ENCODE results near the gene ACER3.
"Not testable (repeated sequence)": the region's sequence is repeated elsewhere in the genome, so short reads cannot be mapped to it uniquely, and the experiment has no call there.

Gene ACER3

DNA sequence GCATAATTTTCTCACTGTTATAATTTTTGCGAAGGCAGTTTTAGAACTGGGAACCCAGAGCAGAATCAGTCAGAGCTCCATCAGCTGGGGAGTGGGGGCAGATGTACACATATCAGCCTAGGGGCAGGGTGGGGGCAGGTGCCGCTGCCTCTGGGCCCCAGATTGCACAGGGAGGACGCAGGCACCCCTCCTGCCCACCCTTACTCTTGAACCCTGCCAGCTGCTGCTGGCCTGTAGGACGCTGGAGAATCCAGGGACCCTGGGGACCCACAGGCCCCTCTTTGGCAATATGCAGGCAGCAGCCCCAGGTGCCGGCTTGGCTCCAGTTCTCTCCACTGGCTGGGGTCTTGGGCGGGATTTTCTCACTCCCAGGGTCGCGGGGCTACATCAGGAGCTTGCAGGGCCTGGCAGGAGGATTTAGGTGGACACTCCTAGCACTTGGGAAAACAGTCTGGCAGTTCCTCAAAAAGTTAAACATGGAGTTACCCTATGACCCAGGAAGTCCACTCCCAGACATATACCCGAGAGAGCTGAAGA, 197.3 kb downstream of the ACER3 start:
- DNase-seq (ENCODE audit: low read depth in 2 of 2) = no peak

DNA sequence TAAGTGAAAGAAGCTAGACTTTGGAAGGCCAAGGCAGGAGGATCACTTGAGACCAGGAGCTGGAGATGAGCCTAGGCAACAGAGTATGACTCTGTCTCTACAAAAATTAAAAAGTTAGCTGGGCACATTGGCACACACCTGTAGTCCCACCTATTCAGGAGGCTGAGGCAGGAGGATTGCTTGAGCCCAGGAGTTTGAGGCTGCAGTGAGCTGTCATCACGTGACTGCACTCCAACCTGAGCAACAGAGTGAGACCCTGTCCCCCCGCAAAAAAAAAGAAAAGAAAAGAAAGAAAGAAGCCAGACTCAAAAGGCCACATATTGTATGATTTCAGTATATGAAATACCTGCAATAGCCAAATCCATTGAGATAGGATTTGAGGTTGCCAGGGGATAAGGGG, 198.2 kb downstream of the ACER3 start:
- DNase-seq (ENCODE audit: low read depth in 2 of 2) = no peak

- no peak for DNase-seq (ENCODE audit: low read depth in 2 of 2)
Measured at GRCh38 chr11:77059806-77060205, 199.1 kb downstream of the ACER3 start.

DNA sequence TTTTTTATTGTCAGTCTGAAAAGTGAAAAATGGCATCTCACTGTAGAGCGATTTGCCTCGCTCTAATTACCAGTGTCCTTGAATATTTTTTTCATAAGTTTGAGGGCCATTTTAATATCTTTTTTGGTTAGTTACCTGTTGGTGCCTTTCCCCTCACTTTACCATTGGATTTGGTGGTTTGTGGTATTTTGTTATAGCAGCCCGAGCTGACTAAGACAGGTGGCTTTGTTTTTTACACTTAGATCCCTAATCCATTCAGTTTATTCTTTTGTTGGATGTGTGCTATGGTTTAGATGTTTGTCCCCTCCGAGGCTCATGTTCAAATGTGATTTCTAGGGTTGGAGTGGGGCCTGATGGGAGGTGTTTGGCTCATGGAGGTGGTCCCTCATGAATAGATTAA, 199.5 kb downstream of the ACER3 start:
- DNase-seq (ENCODE audit: low read depth in 2 of 2) = no peak

DNA sequence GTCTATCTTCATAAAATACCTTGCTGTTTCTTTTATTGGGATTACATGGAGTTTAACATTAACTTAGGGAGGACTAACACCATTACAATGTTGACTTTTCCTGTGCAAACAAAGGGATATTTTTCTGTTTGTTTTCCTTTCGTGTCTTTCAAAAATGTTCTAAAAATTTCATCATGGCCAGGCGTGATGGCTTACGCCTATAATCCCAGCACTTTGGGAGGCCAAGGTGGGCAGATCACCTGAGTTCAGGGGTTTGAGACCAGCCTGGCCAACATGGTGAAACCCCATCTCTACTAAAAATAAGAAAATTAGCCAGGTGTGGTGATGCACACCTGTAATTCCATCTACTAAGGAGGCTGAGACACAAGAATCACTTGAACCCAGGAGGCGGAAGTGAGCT, 200.5 kb downstream of the ACER3 start:
- DNase-seq (ENCODE audit: low read depth in 2 of 2) = not testable (repeated sequence)

DNA sequence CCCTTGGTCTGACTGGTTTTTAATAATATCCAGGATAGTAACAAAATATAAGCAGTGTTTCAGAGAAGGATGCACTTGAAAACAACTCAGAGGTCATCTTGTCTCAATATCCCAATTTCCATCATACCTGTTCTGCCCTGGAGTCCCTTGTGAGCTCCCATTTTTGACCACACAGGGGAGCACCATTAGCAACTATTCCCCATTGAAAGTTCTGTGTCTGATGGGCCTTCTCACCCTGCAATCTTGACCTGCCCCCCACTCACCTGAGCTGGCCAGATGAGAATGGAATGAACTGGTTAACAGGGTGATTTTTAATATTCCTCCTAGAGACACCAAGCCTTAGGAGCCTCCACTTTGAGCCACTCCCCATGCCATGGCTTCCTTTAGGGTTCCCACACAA, 202.2 kb downstream of the ACER3 start:
- DNase-seq (ENCODE audit: low read depth in 2 of 2) = no peak

DNA sequence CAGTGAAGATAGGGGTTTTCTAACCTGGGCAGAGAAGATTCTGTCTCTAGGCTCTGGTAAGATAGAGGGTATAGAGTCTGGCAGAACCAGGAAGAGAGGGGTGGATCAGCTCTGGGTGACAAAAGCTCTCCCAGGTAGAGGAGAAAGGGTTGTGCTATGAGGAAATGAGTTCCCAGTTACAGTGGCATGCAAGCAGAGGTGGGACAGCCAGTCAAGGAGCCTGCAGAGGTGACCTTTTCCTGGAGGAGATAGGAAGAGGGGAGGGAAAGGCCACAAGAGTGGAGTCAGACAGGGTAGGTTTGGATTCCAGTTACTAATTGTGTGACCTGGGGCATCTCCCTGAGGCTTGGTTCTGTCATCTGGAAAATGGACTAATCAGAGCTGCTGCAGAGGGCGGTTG, 202.7 kb downstream of the ACER3 start:
- no peak for DNase-seq (ENCODE audit: low read depth in 2 of 2)

DNA sequence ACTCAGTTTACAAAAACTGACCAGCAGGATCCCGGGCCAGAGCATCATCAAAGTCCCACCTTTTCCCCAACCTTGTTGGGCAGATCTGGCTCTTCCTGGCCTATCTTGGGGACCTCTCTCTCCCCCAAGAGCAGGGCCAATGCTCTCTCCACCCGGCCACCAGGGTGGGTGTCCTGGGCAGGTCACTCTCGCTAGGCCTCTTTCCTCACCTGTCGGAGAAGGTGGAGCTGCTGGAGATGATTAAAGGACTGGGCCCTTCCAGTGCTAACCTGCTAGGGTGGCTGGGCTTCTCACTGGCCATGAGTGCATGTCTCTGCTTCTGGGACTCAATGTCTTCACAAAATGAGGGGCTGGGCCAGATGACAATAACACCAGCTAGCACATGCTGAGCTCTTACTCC, 203.1 kb downstream of the ACER3 start:
- no peak for DNase-seq (ENCODE audit: low read depth in 2 of 2)

DNA sequence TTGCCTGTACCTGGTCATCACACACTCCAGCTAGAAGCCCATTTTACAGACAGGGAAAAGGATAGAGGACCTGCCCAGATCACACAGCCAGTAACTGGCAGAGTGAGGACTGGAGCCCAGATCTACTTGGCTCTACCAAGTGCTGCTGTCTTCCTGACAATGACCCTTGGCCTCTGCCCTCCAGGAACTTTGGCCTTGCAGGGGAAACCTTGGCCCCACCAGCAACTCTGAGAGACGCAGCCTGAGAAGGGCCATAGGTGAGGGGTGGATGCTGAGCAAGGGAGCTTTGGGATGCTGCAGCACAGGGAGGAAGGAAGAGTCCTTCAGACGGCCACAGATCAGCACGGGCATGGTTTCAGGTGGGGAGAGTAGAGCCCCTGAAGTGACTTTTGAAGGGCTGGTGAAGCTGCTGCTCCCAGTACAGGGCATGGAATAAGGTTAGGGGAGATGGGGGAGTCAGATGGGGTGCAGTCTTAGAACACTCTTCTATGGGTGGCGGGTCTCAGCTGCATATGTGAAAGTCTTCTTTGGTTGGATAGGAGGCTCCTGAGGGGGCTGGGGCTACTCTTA, 204.0 kb downstream of the ACER3 start:
- DNase-seq (ENCODE audit: low read depth in 2 of 2) = no peak

- DNase-seq (ENCODE audit: low read depth in 2 of 2) = no peak
Measured at GRCh38 chr11:77065878-77066228, 205.1 kb downstream of the ACER3 start.

GRCh38 chr11:77066229-77067042, 205.7 kb downstream of the ACER3 start, which contains the start of gene CAPN5:
Gene CAPN5, plus strand, starts transcription at chr11:77066971. Its CDS starts 17,916 bp downstream, at chr11:77084887.
- peak; percentile 75 to 79 for DNase-seq (ENCODE audit: low read depth in 2 of 2)

DNA sequence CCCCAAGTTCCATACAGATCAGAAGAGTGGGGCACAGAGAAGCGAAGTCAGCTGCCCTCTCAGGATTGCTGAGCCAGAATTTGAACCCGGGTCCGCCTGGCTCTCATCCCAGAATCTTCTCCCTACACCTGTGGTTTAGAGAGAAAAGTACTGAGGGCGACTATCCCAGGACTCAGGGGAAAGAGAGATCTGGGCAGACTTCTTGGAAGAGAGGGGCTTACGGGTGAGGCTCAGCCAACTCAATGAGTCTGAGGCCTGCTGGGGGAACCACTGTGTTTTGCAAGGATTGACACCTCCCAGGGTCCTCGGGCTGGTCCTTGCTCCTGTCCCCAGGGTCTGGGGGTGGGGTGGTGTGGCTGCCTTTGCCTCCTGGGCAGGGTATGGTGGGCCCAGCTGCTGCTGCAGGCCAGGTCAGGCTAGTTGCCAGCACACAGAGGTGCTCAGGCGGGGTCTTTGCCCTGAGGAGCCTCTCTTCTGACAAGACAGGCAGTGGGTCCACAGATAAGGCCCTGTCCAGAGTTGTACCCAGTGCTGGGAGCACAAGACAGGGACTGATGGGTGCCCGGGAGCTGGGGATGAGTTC, 207.2 kb downstream of the ACER3 start:
- no peak for DNase-seq (ENCODE audit: low read depth in 2 of 2)

- DNase-seq (ENCODE audit: low read depth in 2 of 2) = no peak
Measured at GRCh38 chr11:77068457-77069335, 208.0 kb downstream of the ACER3 start.

DNA sequence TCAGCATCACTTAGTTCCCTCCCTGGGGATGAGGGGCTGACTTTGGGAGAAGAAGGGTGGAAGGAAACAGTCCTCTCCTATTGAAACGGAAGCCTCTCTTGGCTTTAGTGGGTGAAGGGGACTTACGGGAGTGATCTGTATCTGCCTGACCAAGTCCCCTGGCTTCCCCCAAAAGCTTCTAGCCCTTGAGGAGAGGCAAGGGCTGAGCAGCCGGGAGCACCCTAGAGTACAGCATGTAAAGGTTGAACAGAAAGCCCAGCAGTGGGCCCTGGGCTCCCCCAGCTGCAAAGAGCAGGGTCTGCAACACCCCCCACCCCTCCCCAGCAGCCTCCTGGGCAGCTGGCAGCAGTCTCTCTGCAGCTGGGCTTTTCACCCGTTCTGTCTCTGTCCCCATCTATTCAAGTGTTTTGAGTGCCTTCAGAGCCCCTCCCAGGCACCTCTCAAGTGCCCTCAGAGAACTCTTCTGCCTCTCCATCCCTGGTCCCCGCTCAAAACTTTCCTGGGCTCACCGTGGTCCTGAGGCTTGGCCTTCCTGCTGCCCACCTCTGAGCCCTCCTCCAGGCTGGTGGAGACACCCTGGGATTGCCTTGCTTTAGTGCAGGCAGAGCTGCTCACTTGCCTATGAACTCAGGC, 208.7 kb downstream of the ACER3 start:
- DNase-seq (ENCODE audit: low read depth in 2 of 2) = no peak

GRCh38 chr11:77069969-77070582, 209.4 kb downstream of the ACER3 start:
- DNase-seq (ENCODE audit: low read depth in 2 of 2) = no peak

GRCh38 chr11:77071077-77071476, 210.4 kb downstream of the ACER3 start:
- DNase-seq (ENCODE audit: low read depth in 2 of 2) = no peak

- no peak for DNase-seq (ENCODE audit: low read depth in 2 of 2)
Measured at GRCh38 chr11:77071671-77072605, 211.2 kb downstream of the ACER3 start.

DNA sequence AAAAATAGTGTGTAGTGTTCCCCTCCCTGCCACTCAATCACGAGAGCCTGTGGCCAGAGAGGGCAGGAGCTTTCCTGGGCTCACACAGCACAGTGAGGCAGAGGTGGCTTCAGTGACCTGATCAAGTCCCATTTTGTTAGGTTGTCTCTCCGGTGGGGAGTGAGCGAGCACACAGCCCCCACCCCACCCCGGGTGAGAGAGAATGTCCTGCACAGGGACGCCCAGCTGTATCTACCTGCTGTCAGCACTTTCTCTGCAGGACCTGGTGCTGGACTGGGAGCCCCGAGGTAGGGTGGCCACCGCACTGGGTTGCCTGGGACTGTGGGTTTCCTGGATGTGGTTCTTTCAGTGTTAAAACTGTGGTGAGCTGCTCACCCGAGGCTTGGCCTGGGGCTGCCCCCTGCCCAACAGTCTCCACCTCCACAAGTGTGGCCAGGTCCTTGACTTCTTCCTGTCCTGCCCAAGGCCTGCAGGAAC, 212.2 kb downstream of the ACER3 start:
- no peak for DNase-seq (ENCODE audit: low read depth in 2 of 2)

DNA sequence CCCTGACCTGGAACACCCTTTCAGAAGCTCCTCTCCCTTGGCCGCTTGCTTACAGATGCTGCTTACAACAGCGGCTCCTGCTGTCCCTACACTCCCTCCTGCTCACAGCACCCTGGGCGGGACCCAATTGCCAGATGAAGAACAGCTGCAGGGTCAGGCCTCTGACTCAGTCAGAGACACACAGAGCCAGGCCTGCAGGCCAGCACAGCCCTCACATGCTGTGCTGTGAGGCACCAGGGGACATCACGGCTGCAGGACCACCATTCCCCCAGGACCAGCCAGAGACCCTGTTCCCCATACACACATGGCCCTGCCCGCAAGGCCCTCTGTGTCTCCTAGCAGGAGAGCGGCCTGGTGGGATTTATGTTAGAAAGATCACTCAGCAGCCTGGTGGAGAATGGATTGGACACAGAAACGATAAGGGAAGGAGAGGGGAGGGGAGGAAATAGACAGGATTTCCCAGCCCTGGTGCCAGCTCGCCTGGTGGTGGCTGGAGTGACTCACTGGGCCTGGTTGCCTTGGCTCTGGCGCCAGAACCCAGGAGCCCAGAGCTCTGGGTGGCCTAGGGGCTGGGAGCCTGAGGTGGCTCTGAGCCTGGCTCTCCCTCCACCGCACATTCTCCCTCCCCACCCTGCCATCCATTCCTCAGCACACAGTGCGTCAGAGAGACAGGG, 212.7 kb downstream of the ACER3 start:
- DNase-seq (ENCODE audit: low read depth in 2 of 2) = no peak

All from stimulated activated CD4-positive, alpha-beta T cell treated with anti-CD3 and anti-CD28 coated beads, Interleukin-12 subunit alpha, Interleukin-12 subunit beta, amount 100 ng/mL, for 24 hours (primary cell).